NOMO-1 (cell line): ENCODE measurements around the gene RGR.
"Not testable (repeated sequence)": the region's sequence is repeated elsewhere in the genome, so short reads cannot be mapped to it uniquely, and the experiment has no call there.

Experiments
- DNase-seq, 2 experiments: peaks; one replicate each; lab custom pipeline; 2025; ENCODE audit not compliant: unreplicated experiment in 2 of 2; lab: John Stamatoyannopoulos, UW

RGR gene

GRCh38 chr10:84256510-84257342, 11.9 kb downstream of the RGR start:
- no peak for DNase-seq

- DNase-seq = no peak
These were observed 12.6 kb downstream of the RGR start for GRCh38 chr10:84257343-84258020.

GRCh38 chr10:84258034-84258695, 13.3 kb downstream of the RGR start:
- DNase-seq = no peak

- DNase-seq = no peak
These were observed 16.5 kb downstream of the RGR start for GRCh38 chr10:84261236-84261915.

- DNase-seq = no peak
These were observed 17.5 kb downstream of the RGR start for GRCh38 chr10:84262190-84262956.

- no peak for DNase-seq
These were observed 18.9 kb downstream of the RGR start for GRCh38 chr10:84263716-84264115.

- peak; percentile 14 to 33 for DNase-seq
These were observed 19.8 kb downstream of the RGR start for GRCh38 chr10:84264611-84265141.

GRCh38 chr10:84265418-84265817, 20.6 kb downstream of the RGR start:
- DNase-seq = no peak

- DNase-seq = no peak
These were observed 22.8 kb downstream of the RGR start for GRCh38 chr10:84267503-84268126.

GRCh38 chr10:84269162-84269561, 24.3 kb downstream of the RGR start:
- DNase-seq = no peak

- DNase-seq = no peak
These were observed 24.9 kb downstream of the RGR start for GRCh38 chr10:84269773-84270172.

GRCh38 chr10:84270708-84271107, 25.9 kb downstream of the RGR start:
- no peak for DNase-seq

GRCh38 chr10:84279876-84280475, 35.1 kb downstream of the RGR start:
- not testable (repeated sequence) for DNase-seq

- no peak for DNase-seq
These were observed 41.8 kb downstream of the RGR start for GRCh38 chr10:84286695-84287094.

- DNase-seq = no peak
These were observed 43.3 kb downstream of the RGR start for GRCh38 chr10:84288151-84288550.

GRCh38 chr10:84289521-84290200, 44.8 kb downstream of the RGR start:
- DNase-seq = no peak

- DNase-seq = no peak
These were observed 45.4 kb downstream of the RGR start for GRCh38 chr10:84290235-84290634.

- DNase-seq = no peak
These were observed 46.5 kb downstream of the RGR start for GRCh38 chr10:84291384-84291783.

- no peak for DNase-seq
These were observed 47.6 kb downstream of the RGR start for GRCh38 chr10:84292502-84292901.
